CMK (cell line): ENCODE measurements around the gene SLC12A2.

Experiments used
- DNase-seq: peaks from one replicate; pipeline ENCODE4 v3.0.0-alpha.2; 2010; ENCODE audit warnings: low read depth

SLC12A2 gene

DNA sequence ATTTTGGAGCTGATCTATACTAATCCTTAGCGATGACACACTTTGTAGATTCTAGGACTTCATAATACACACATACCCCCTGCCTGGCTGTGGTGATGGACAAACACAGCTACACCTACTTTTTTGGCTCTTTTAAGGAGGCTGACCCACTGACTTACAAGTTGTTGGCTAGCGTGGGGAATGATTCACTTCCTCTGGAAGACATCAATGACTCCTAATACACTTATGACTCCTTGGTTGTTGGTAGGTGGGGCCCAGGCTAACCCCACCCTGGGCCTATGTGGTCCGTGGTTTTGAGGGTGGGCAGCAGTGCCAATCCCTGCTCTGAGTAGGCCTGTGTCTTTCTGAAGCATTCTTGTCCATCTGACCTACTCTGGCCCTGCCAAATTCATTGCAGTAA lies 144.4 kb downstream of the SLC12A2 start:
- DNase-seq: no peak

DNA sequence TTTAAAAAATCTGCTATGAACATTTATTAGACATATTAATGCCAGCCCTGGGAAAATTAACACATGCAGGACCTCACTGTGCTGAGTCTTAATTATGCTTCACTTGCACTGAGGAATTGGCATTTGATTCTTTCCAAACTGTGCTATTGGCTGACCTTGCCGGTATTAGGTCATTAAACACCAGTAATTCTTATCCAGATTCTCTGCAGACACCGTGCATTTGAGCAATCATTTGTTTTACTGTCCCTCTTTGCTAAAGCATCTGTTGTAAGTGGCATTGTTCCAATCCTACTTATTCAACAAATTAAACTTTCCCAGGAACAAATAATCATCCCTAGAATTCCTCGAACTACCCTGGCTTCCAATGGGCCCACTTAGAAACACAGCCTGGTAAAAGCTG lies 145.0 kb downstream of the SLC12A2 start:
- no peak for DNase-seq

DNA sequence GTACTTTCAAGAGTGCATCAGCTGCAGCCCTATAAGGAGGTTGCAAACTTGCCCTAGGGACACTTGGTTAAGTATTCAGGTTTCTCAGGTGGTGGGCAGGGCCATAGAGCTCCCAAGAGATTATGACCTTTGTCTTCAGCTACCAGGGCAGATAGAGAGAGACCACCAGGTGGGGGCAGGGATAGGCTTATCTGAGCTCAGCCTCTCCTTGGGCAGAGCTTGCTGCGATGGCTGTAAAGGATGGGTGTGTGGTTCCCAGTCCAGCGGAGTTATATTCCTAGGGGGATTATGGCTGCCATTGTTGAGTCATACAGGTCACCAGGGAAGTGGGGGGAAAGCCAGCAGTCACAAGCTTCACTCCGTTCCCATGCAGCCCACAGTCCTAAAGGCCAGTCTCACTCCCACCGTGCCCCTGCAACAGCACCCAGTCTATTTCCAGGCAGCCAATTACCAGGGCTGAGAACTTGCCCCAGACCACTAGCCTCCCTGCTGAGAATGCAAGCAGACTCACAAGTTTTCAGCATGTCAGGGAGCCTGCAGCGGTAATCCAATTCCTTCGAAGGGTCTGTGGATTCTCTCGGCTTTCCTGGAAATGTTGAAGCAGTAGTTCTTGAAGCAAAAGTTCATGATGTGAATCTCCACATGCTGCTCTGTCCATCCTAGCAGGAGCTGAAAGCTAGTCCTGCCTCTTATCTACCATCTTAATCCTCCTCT lies 151.5 kb downstream of the SLC12A2 start:
- no peak for DNase-seq

DNA sequence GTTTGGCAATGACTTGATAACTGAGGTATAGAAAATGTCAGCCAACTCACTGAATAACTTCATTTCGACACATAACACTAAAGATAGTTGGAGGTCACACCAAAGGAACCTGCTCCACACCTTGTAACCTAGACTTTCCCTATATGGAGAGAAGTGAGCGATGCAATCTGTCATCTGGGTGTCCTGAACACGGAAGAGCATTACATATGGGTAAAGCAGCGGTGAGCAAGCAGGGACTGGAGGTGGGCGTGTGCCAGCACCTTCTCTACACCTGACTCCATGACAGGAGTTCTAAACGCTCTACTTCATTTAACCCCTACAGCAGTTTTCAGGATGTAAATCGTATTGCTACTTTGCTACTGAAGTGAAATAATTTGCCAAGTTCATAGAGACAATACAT lies 152.8 kb downstream of the SLC12A2 start:
- DNase-seq: no peak

DNA sequence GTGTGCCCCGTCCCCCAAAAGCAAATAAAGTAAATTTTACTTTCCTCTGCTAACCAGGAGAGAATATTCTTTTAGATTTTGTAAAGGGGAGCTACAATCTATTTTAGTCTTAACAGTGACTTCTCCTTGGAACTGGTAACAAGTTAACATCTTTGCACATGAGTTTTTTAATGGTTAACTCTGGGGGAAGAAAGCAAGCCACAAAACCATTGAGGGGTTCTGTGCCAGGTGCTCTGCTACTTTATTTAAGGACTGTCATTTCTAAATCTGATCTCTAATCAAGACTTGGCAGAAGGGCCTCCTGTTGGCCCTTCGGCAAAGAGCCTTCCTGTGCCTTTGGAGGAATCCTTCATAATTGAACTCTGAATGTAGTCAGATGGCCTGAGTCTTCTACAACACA lies 153.4 kb downstream of the SLC12A2 start:
- no peak for DNase-seq

DNA sequence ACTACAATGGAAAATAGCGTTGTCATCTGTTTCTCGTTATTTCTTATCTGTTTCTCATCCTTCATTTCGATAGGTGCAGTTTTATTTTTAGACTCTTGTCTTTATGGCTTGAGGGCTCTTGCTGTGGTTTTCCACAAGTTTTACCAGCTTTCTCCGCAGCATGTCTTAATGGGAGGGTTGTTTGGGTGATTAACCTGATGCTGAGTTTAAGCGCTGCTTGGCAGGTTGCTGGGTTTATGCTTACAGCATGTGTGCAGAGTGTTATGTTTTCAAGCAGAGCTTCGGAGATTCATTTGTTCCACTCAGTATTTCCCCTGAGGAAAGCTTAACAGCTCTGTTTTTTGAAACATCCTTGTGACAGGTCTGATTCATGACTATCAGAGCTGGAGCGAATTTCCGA lies 154.0 kb downstream of the SLC12A2 start:
- DNase-seq: no peak
